Mucosa of stomach (tissue), 1 donor: ENCODE results near the gene DRC7.
"Not testable (repeated sequence)": the region's sequence is repeated elsewhere in the genome, so short reads cannot be mapped to it uniquely, and the experiment has no call there.

Experiments
- H3K27me3 ChIP-seq: one replicate; pipeline ENCODE4 v1.7.0; 2013; ENCODE audit warnings: mild to moderate bottlenecking, low read length; ENCODE audit not compliant: control insufficient read depth, insufficient read depth
- H3K36me3 ChIP-seq: one replicate; pipeline ENCODE4 v1.7.0; 2013; ENCODE audit warnings: low read length; ENCODE audit not compliant: control insufficient read depth, insufficient read depth
- H3K4me1 ChIP-seq: one replicate; pipeline ENCODE4 v1.7.0; 2013; ENCODE audit warnings: mild to moderate bottlenecking, low read length; ENCODE audit not compliant: control insufficient read depth, insufficient read depth
- H3K4me3 ChIP-seq: one replicate; pipeline ENCODE4 v1.7.0; 2013; ENCODE audit warnings: low read length
- H3K9ac ChIP-seq: one replicate; pipeline ENCODE4 v1.7.0; 2013; ENCODE audit warnings: mild to moderate bottlenecking, low read length, moderate library complexity
- H3K9me3 ChIP-seq: one replicate; pipeline ENCODE4 v1.7.0; 2013; ENCODE audit warnings: mild to moderate bottlenecking, low read length, moderate library complexity; ENCODE audit not compliant: control insufficient read depth
- donor health status: Pancreatic carcinoma.

The DRC7 gene

GRCh38 chr16:57663917-57664661 is 30.5 kb upstream of the DRC7 start:
- H3K9me3 ChIP-seq = no peaks in the 10 kb centered on the region
- no peak overlapping the region for H3K4me3 ChIP-seq
- no peak overlapping the region for H3K9ac ChIP-seq
- no peaks in the 10 kb centered on the region for H3K27me3 ChIP-seq
- H3K4me1 ChIP-seq = no peaks in the 10 kb centered on the region
- no peaks in the 10 kb centered on the region for H3K36me3 ChIP-seq

GRCh38 chr16:57664662-57665025 is 30.0 kb upstream of the DRC7 start:
- no peaks in the 10 kb centered on the region for H3K9me3 ChIP-seq
- no peak overlapping the region for H3K9ac ChIP-seq
- no peak overlapping the region for H3K4me3 ChIP-seq
- no peaks in the 10 kb centered on the region for H3K27me3 ChIP-seq
- H3K4me1 ChIP-seq = no peaks in the 10 kb centered on the region
- H3K36me3 ChIP-seq = no peaks in the 10 kb centered on the region

- Histone ChIP-seq H3K4me1 (no peaks in the 10 kb centered on the region), H3K9ac (no peak overlapping the region), H3K27me3 (no peaks in the 10 kb centered on the region), H3K9me3 (no peaks in the 10 kb centered on the region), H3K36me3 (no peaks in the 10 kb centered on the region), H3K4me3 (no peak overlapping the region)
Measured at GRCh38 chr16:57665541-57665940, 29.1 kb upstream of the DRC7 start.

GRCh38 chr16:57666353-57667047 is 28.1 kb upstream of the DRC7 start:
- Histone ChIP-seq H3K27me3 (no peaks in the 10 kb centered on the region), H3K9ac (no peak overlapping the region), H3K4me3 (no peak overlapping the region), H3K36me3 (no peaks in the 10 kb centered on the region), H3K9me3 (no peaks in the 10 kb centered on the region), H3K4me1 (no peaks in the 10 kb centered on the region)

GRCh38 chr16:57667048-57667525 is 27.5 kb upstream of the DRC7 start:
- H3K4me3 ChIP-seq = no peak overlapping the region
- H3K9me3 ChIP-seq = no peaks in the 10 kb centered on the region
- H3K36me3 ChIP-seq = no peaks in the 10 kb centered on the region
- no peak overlapping the region for H3K9ac ChIP-seq
- no peaks in the 10 kb centered on the region for H3K4me1 ChIP-seq
- no peaks in the 10 kb centered on the region for H3K27me3 ChIP-seq

- Histone ChIP-seq H3K36me3 (no peaks in the 10 kb centered on the region), H3K4me1 (no peaks in the 10 kb centered on the region), H3K27me3 (no peaks in the 10 kb centered on the region), H3K4me3 (no peak overlapping the region), H3K9ac (no peak overlapping the region), H3K9me3 (no peaks in the 10 kb centered on the region)
Measured at GRCh38 chr16:57667526-57668262, 26.9 kb upstream of the DRC7 start.

GRCh38 chr16:57668263-57668571 is 26.4 kb upstream of the DRC7 start, which contains the start of gene ADGRG3:
Gene ADGRG3, plus strand, starts transcription at chr16:57668306. Its CDS starts 42 bp downstream, at chr16:57668348.
- Histone ChIP-seq H3K27me3 (no peaks in the 10 kb centered on the region), H3K36me3 (no peaks in the 10 kb centered on the region), H3K4me1 (no peaks in the 10 kb centered on the region), H3K9ac (no peak within 1 kb of the TSS), H3K9me3 (no peaks in the 10 kb centered on the region), H3K4me3 (no peak within 1 kb of the TSS)

GRCh38 chr16:57668630-57669475 is 25.8 kb upstream of the DRC7 start:
- no peaks in the 10 kb centered on the region for H3K36me3 ChIP-seq
- no peaks in the 10 kb centered on the region for H3K9me3 ChIP-seq
- H3K27me3 ChIP-seq = no peaks in the 10 kb centered on the region
- H3K9ac ChIP-seq = no peak overlapping the region
- H3K4me3 ChIP-seq = no peak overlapping the region
- H3K4me1 ChIP-seq = no peaks in the 10 kb centered on the region

GRCh38 chr16:57669476-57670162 is 25.0 kb upstream of the DRC7 start:
- Histone ChIP-seq H3K4me1 (no peaks in the 10 kb centered on the region), H3K9ac (no peak overlapping the region), H3K9me3 (no peaks in the 10 kb centered on the region), H3K36me3 (no peaks in the 10 kb centered on the region), H3K27me3 (no peaks in the 10 kb centered on the region), H3K4me3 (no peak overlapping the region)

GRCh38 chr16:57670196-57670595 is 24.4 kb upstream of the DRC7 start:
- Histone ChIP-seq H3K4me1 (no peaks in the 10 kb centered on the region), H3K36me3 (no peaks in the 10 kb centered on the region), H3K27me3 (no peaks in the 10 kb centered on the region), H3K9me3 (no peaks in the 10 kb centered on the region), H3K9ac (no peak overlapping the region), H3K4me3 (no peak overlapping the region)

- not testable (repeated sequence) for H3K27me3 ChIP-seq, H3K9me3 ChIP-seq, H3K9ac ChIP-seq, H3K4me1 ChIP-seq, H3K36me3 ChIP-seq, H3K4me3 ChIP-seq
Measured at GRCh38 chr16:57671451-57671850, 23.2 kb upstream of the DRC7 start.
